SU-DHL-6 (cell line): ENCODE measurements around the gene ABR.

Source experiments
- H2AFZ ChIP-seq: fragments of 200-600 bp; sonication (generic); 2 replicates; pipeline ENCODE4 v1.6.1; 2014; ENCODE audit warnings: low read depth, mild to moderate bottlenecking, moderate library complexity, mixed read lengths, antibody characterized with exemption, low read length; ENCODE audit not compliant: severe bottlenecking
- H3F3A ChIP-seq: fragments of 200-600 bp; shearing (Covaris generic); 2 replicates; pipeline ENCODE4 v1.6.0; 2016; ENCODE audit warnings: antibody characterized with exemption, mild to moderate bottlenecking; ENCODE audit not compliant: insufficient read depth
- H3K27ac ChIP-seq: fragments of 200-600 bp; sonication (generic); 2 replicates; pipeline ENCODE4 v1.5.1; 2016; ENCODE audit warnings: low read depth, mild to moderate bottlenecking, low read length, moderate library complexity, mixed read lengths
- H3K27me3 ChIP-seq: fragments of 200-600 bp; sonication (generic), shearing (Covaris generic); 2 replicates; pipeline ENCODE4 v1.6.0; 2014; ENCODE audit warnings: mild to moderate bottlenecking, low read length
- H3K36me3 ChIP-seq: fragments of 200-600 bp; sonication (generic); 2 replicates; pipeline ENCODE4 v1.6.1; 2014; ENCODE audit warnings: mild to moderate bottlenecking, low read length, mixed read lengths
- H3K4me2 ChIP-seq: fragments of 300-600, 200-600 bp; shearing (Covaris generic), sonication (generic); 2 replicates; pipeline ENCODE4 v1.6.0; 2014; ENCODE audit warnings: low read length, low read depth, mild to moderate bottlenecking; ENCODE audit not compliant: poor library complexity, severe bottlenecking
- H3K4me3 ChIP-seq: fragments of 200-600 bp; sonication (generic); 2 replicates; pipeline ENCODE4 v1.5.1; 2014; ENCODE audit warnings: antibody characterized with exemption, low read length, mild to moderate bottlenecking, mixed read lengths; ENCODE audit not compliant: insufficient read depth, poor library complexity, severe bottlenecking
- H3K79me2 ChIP-seq: fragments of 200-600 bp; sonication (generic); 2 replicates; pipeline ENCODE4 v1.6.1; 2014; ENCODE audit warnings: mild to moderate bottlenecking, low read length, moderate library complexity; ENCODE audit not compliant: insufficient read depth
- H3K9ac ChIP-seq: fragments of 200-600 bp; sonication (generic); 2 replicates; pipeline ENCODE4 v1.7.0; 2014; ENCODE audit warnings: mild to moderate bottlenecking, low read length
- H3K9me2 ChIP-seq: fragments of 200-600 bp; sonication (generic); replicated peaks from 2 replicates; pipeline ENCODE4 v1.6.1; 2014; ENCODE audit warnings: low read length; ENCODE audit not compliant: insufficient read depth
- H3K9me3 ChIP-seq: fragments of 200-600 bp; sonication (generic); 2 replicates; pipeline ENCODE4 v1.6.1; 2014; ENCODE audit warnings: low read length, mixed read lengths; ENCODE audit not compliant: insufficient read depth
- H4K20me1 ChIP-seq: fragments of 200-600 bp; sonication (generic); 2 replicates; pipeline ENCODE4 v1.6.1; 2014; ENCODE audit warnings: low read depth, mild to moderate bottlenecking, antibody characterized with exemption, low read length, moderate library complexity, mixed read lengths
- EZH2phosphoT487 ChIP-seq: fragments of 200-600 bp; sonication (generic), shearing (Covaris generic); conservative IDR thresholded peaks from 2 replicates; pipeline ENCODE4 v1.6.1; 2018; ENCODE audit warnings: mild to moderate bottlenecking, antibody characterized with exemption, low read length, moderate library complexity, mixed read lengths
- TF ChIP-seq, protein P1 (sequence below): fragments of 200-600 bp; sonication (generic); IDR thresholded peaks from one replicate; pipeline ENCODE4 v1.5.1; 2017; ENCODE audit warnings: antibody characterized with exemption, mild to moderate bottlenecking, low read length, moderate library complexity; ENCODE audit not compliant: insufficient read depth, poor library complexity, severe bottlenecking

ABR gene

DNA sequence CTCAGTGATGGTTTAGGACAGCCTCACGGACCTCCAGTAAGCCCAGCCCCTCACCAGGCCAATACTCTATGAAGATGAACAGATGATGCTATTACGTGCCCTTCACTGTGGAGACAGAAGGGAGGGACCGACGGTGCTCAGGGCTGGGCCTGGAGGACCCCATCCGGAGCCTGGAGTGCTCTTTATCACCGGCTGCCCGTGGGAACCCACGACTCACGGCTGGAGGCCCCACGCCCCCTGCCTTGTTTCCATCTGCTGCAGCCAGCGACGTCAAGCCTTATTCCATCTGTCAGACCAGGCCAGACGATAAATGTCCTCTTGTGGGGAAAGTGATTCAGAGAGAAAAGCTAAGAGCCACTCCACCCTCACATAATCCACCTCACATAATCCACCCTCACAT lies 186.8 kb downstream of the ABR start:
- Histone ChIP-seq H3K36me3 (no peaks in the 10 kb centered on the region), H3K4me3 (no peak overlapping the region), H3K9me3 (peaks cover 23% of the 10 kb centered on the region; the same call in 1 of the 2 replicates), H3K27ac (no peak overlapping the region), H3K79me2 (0 out of 2 replicates have a peak, but pooled peaks cover 3% of the 10 kb centered on the region), H3K27me3 (no peaks in the 10 kb centered on the region), H3K9ac (no peak overlapping the region), H3K9me2 (no peaks in the 10 kb centered on the region), H3F3A (no peaks in the 10 kb centered on the region), H3K4me2 (no peak overlapping the region), H4K20me1 (no peaks in the 10 kb centered on the region), H2AFZ (no peak overlapping the region)
- TF ChIP-seq, protein P1, sequence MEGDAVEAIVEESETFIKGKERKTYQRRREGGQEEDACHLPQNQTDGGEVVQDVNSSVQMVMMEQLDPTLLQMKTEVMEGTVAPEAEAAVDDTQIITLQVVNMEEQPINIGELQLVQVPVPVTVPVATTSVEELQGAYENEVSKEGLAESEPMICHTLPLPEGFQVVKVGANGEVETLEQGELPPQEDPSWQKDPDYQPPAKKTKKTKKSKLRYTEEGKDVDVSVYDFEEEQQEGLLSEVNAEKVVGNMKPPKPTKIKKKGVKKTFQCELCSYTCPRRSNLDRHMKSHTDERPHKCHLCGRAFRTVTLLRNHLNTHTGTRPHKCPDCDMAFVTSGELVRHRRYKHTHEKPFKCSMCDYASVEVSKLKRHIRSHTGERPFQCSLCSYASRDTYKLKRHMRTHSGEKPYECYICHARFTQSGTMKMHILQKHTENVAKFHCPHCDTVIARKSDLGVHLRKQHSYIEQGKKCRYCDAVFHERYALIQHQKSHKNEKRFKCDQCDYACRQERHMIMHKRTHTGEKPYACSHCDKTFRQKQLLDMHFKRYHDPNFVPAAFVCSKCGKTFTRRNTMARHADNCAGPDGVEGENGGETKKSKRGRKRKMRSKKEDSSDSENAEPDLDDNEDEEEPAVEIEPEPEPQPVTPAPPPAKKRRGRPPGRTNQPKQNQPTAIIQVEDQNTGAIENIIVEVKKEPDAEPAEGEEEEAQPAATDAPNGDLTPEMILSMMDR = no peak
- no peak for TF ChIP-seq EZH2phosphoT487

DNA sequence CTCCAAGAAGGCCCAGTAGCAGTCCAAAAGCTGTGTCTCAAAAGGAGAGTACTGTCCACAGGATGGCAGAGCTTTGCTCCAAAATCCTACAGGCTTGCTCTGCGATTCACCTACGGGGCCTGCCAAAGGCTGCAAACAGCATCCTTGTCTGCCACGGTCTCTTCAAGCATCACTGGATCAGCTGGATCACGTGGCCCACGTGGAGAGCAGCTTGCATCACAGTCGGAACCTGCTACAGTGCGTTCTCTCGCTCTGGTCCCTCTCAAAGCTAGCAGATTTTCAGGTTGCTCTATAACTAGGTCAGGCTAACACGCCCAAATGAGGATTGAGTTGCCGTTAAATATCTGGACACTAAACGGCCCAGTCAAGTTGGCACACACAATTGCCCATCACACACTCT lies 191.2 kb downstream of the ABR start:
- Histone ChIP-seq H3K9ac (no peak overlapping the region), H3F3A (no peaks in the 10 kb centered on the region), H3K36me3 (no peaks in the 10 kb centered on the region), H3K79me2 (no peaks in the 10 kb centered on the region), H3K27ac (no peak overlapping the region), H3K9me2 (no peaks in the 10 kb centered on the region), H2AFZ (no peak overlapping the region), H3K4me3 (no peak overlapping the region), H3K9me3 (peaks cover 7% of the 10 kb centered on the region; the same call in 1 of the 2 replicates), H3K27me3 (no peaks in the 10 kb centered on the region), H4K20me1 (no peaks in the 10 kb centered on the region), H3K4me2 (no peak overlapping the region)
- TF ChIP-seq, protein P1 = no peak
- no peak for TF ChIP-seq EZH2phosphoT487

DNA sequence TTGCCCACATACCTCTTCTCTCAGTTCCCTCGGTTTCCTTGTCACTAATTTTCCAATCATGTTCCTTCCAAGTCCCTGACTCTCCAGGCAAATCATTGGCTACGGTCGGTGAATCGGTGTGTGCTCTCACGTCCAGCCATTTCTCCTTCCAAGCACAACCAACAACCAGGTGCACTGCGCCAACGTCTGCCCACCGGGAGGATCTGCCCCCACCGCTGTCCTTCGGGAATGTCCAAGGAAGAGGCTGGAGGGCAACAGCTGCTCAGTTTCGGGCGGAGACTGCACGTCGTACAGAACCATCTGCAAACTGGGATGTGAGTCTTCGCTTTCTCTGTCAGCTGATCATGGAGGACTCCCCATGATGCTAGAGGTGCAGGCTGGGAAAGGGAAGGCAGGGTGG lies 191.8 kb downstream of the ABR start:
- H3K9ac ChIP-seq = no peak overlapping the region
- H3K36me3 ChIP-seq = no peaks in the 10 kb centered on the region
- TF ChIP-seq, protein P1 = no peak
- no peak for TF ChIP-seq EZH2phosphoT487
- H3K27me3 ChIP-seq = no peaks in the 10 kb centered on the region
- no peak overlapping the region for H2AFZ ChIP-seq
- peaks cover 5% of the 10 kb centered on the region; the same call in 1 of the 2 replicates for H3K9me3 ChIP-seq
- H3K27ac ChIP-seq = no peak overlapping the region
- no peak overlapping the region for H3K4me2 ChIP-seq
- H3K4me3 ChIP-seq = no peak overlapping the region
- no peaks in the 10 kb centered on the region for H4K20me1 ChIP-seq
- no peaks in the 10 kb centered on the region for H3K9me2 ChIP-seq
- H3F3A ChIP-seq = no peaks in the 10 kb centered on the region
- no peaks in the 10 kb centered on the region for H3K79me2 ChIP-seq
